ENCODE measurements around the gene RAB33A.

The RAB33A gene

GRCh38 chrX:130176354-130176776, 4.6 kb downstream of the RAB33A start:
- TF ChIP-seq CTCF (conservative IDR thresholded peaks at IDR 0.05; ENCODE audit: low read depth): no peak
- CTCF ChIA-PET: no interaction called here
- no peak overlapping the region for H3K27ac ChIP-seq
- POLR2A ChIA-PET (ENCODE audit: low non-redundant PET): no interaction called here
- DNase-seq (ENCODE audit: low spot score): no peak

- CTCF ChIA-PET: no interaction called here
- no peak for TF ChIP-seq CTCF (conservative IDR thresholded peaks at IDR 0.05; ENCODE audit: low read depth)
- POLR2A ChIA-PET (ENCODE audit: low non-redundant PET): no interaction called here
- H3K27ac ChIP-seq: no peak overlapping the region
- no peak for DNase-seq (ENCODE audit: low spot score)
Observed at GRCh38 chrX:130176942-130177341, 5.2 kb downstream of the RAB33A start.

GRCh38 chrX:130179170-130179569, 7.4 kb downstream of the RAB33A start:
- CTCF ChIA-PET: no interaction called here

GRCh38 chrX:130179579-130180215, 7.9 kb downstream of the RAB33A start:
- ChIA-PET CTCF (no interaction called here), POLR2A (ENCODE audit: low non-redundant PET) (no interaction called here)
- H3K27ac ChIP-seq: no peak overlapping the region
- DNase-seq (ENCODE audit: low spot score): no peak
- TF ChIP-seq CTCF (conservative IDR thresholded peaks at IDR 0.05; ENCODE audit: low read depth): no peak

More at GRCh38 chrX:130179170-130179569, 7.4 kb downstream of the RAB33A start:
- TF ChIP-seq CTCF (conservative IDR thresholded peaks at IDR 0.05; ENCODE audit: low read depth): no peak
- H3K27ac ChIP-seq: no peak overlapping the region
- POLR2A ChIA-PET (ENCODE audit: low non-redundant PET): no interaction called here
- DNase-seq (ENCODE audit: low spot score): no peak

GRCh38 chrX:130184168-130184567, 12.4 kb downstream of the RAB33A start:
- no peak for TF ChIP-seq CTCF (conservative IDR thresholded peaks at IDR 0.05; ENCODE audit: low read depth)
- POLR2A ChIA-PET (ENCODE audit: low non-redundant PET): no interaction called here
- DNase-seq (ENCODE audit: low spot score): no peak
- CTCF ChIA-PET: no interaction called here
- H3K27ac ChIP-seq: no peak overlapping the region

GRCh38 chrX:130184857-130185256, 13.1 kb downstream of the RAB33A start:
- POLR2A ChIA-PET (ENCODE audit: low non-redundant PET): no interaction called here
- CTCF ChIA-PET: no interaction called here
- TF ChIP-seq CTCF (conservative IDR thresholded peaks at IDR 0.05; ENCODE audit: low read depth): no peak
- DNase-seq (ENCODE audit: low spot score): no peak
- H3K27ac ChIP-seq: no peak overlapping the region

All from RWPE1 (cell line).